HG03039 (cell line): ENCODE data around the gene PCDHGA5.
"Not testable (repeated sequence)": the region's sequence is repeated elsewhere in the genome, so short reads cannot be mapped to it uniquely, and the experiment has no call there.

Experiments used
- ATAC-seq: cut with Tn5 transposase; IDR thresholded peaks from one replicate; pipeline ENCODE4 v1.9.1; 2021; ENCODE audit warnings: mild to moderate bottlenecking, moderate library complexity; ENCODE audit not compliant: unreplicated experiment

PCDHGA5 gene

DNA sequence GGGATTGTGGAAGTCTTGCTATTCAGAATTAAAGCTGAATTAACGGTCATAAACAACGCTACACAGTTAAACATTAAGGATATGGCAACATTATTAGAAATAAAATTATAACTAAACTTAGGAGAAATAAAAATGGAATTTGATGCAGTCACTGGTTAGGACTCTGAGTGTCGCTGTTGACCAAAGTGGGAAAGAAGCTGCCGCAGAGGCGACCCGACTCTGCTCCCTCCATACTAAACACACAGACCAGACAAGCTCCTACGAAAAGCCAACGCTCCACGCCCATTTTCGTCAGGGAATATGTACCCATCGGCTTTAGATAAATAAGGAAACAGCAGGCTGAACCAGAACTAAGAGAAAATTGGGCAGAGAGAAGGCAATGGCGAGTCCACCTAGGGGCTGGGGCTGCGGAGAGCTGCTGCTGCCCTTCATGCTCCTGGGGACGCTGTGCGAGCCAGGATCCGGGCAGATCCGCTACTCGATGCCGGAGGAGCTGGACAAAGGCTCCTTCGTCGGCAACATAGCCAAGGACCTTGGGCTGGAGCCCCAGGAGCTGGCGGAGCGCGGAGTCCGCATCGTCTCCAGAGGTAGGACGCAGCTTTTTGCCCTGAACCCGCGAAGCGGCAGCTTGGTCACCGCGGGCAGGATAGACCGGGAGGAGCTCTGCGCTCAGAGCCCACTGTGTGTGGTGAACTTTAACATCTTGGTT, at the start of gene PCDHGA5:
Gene PCDHGA5 (plus strand): TSS at position 211 of the 709 bp plus-strand sequence. CDS start 169 bp downstream, at position 380.
- no peak for ATAC-seq

DNA sequence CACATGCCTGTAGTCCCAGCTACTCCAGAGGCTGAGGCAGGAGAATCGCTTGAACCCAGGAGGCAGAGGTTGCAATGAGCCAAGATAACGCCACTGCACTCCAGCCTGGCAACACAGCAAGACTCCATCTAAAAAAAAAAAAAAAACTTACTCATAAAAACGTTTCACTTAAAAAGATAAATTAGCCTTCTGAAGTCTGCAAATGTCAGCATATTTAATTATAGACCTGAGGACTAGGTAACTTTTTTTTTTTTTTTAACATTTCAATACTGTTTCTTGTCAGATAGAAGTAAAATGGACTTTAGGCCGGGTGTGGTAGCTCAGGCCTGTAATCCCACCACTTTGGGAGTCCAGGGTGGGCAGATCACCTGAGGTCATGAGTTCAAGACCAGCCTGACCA, 47.0 kb upstream of the PCDHGA5 start:
- not testable (repeated sequence) for ATAC-seq

DNA sequence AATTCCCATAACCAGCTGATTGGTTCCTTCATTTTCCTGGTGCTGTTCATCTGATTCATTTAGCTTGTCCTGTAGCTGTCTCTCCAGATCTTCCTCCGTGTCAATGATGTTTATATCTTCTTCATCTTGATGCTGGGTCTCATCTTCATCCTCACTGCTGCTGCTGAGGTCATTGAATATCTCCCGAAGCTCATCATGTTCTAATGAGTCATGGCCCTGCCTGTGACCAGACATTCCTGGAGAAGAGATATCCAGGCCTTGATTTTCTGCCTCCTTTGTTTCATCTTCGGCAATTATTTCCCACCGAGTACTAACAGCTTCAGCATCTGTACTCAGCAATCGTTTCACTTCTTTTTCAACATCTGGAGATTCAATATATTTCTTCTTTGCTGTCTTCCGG, 44.8 kb upstream of the PCDHGA5 start:
- ATAC-seq, result no peak

DNA sequence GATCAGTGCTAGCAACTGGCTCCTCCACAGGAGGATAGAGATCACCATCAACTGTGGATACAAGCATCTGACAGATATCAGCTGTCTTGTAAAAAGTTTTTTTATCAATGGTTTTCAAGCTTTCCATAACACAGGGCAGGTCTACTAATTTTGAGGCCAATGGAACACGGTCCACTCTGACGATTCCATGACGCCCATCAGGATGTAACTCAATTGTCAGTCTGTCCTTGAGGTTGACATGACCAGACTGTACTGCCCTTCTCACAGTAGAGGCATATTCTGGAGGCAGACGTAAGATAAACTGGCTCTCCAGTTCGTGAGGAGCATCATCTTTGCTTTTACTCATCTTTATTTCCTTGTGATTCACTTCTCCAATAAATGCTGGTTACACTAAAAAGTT, 44.3 kb upstream of the PCDHGA5 start:
- no peak for ATAC-seq

DNA sequence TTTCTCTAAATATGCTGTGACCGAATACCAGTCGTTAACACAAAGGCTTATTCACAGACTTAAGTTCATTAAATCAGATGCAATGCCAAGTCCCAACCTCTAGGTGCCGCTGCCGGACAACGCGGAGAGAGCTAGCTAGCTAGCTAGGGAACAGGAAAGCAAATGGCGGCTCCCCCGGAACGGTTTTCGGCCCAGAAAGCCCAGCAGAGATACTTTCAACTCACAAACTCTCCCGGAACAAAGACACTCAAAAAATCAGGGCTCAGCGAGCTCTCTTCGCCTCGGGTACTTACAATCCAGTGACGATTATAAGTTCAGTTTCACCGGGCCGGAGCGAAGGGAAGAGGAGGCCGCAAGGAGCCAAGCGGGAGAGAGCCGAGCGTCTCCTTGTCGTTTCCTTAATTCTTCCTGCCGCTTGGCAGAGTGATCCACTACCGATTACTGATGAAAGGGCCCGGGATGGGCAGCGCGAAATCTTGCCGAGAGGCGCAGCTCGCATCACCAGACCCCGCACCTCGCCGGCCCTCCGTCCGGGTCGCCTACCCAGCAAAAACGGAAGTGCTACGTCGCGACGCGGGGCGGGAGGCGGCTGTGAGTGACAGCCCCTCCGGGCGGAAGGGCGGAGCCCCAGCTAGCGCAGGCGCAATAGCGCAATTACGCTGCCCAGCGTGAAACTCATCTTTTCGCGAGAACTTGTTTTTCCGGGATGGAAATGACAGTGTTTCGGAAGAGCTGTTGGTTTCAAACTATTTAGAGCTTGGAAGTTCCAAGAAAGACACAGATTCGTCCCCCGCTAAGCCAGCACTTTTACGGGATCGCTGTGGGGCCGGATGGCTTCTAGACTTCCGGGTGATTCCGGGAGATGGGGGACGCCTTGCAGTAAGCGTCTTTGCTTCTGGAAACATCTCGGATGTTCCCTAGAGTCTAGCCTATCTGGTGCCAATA, 43.5 kb upstream of the PCDHGA5 start, which contains the start of gene TAF7:
Gene TAF7 (minus strand): TSS at position 560 of the 945 bp plus-strand sequence. CDS start 740 bp downstream, outside the sequence.
- peak; percentile 91 for ATAC-seq

DNA sequence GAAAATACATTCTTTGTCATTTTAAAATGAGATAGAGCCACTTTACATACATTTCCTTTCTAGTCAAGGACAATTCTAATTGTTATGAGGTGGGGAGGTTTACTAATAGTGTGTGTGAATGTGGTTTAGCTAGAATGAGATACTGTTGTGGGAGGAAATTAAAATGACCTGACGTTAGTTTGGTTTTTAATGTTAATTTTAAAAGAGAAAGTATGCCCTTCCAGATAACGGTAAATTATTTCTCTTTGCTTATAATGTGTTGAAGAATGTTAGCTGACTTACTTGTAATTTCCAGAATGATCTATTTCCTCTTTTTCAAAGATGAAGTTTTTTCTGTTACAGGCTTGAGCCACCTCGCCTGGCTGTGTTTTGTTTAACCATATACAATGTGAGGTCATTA, 41.7 kb upstream of the PCDHGA5 start:
- ATAC-seq, result no peak

DNA sequence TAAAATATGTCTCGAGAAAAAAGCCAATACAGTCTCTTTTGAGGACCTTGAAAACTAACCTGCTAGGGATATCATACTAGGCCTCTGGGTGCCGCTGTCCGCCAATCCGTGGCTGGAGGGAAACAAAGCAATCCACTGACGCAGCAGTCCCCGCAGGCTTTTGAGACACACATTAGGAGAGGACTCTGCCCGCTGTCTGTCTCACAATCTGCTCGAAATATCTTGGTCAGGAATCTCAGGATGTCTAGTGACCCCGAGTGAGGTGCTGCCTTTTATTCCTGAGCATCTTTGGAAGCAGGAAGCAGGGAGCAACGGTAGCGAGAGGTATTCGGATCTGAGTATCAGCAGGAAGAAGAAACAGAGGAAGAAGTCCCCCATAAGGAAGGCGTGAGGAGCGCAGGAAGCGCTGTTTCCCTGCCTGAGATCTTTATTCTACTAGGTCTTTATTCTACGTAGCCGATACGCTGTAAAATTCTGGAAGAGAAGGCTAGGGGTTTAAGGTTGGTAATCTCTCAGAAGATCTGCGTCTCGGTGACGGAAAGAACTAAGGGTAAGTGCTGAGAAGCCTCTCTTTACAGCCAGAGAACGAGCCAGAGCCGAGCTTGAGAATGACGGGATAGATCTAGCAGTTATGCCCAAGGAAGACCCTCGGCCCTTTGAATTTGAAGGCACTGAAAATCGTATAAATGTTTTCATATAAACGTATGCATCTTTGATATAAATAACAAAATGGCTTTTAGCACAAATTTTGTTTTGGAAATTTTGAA, 37.7 kb upstream of the PCDHGA5 start:
- peak; percentile 88 for ATAC-seq

DNA sequence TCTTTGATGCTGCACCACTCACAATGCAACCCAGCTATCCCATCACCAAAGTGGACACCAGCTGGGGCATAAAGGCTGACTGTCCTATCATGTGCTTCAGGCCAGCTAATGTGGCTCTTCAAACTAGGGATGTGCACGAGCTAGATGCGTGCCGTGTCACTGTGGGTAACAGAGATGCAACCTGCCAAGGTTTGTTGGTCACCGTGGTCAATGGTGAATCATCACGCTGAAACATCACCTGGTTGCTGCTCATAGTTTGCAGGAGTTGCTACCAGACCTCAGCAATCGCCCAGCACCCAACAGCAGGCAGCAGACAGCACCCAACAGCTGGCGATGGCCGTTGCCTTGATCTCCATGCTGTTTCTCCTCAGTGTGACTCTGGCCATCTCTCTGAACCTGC, 35.7 kb upstream of the PCDHGA5 start:
- no peak for ATAC-seq

DNA sequence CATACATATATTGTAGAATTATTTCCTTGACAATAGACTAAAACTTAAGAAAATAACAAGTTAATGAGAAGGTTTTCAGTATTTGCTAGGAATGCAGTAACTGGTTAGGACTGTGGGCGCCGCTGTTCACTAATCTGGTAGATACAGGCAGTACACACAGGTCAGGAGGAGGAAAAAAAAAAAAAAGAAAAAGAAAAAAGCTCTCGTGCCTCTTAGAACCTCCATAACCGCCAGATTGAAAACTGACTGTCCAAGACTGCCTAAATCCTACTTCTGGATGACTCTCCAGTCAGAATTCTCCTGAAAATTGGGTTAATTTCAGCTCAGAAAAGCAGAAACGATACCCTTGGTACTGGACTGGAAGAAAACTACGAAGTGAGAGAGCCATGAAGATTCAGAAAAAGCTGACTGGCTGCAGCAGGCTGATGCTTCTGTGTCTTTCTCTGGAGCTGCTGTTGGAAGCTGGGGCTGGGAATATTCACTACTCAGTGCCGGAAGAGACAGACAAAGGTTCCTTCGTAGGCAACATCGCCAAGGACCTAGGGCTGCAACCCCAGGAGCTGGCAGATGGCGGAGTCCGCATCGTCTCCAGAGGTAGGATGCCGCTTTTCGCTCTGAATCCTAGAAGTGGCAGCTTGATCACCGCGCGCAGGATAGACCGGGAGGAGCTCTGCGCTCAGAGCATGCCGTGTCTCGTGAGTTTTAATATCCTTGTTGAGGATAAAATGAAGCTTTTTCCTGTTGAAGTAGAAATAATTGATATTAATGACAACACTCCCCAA, 33.5 kb upstream of the PCDHGA5 start, which contains the start of gene PCDHGA1:
Gene PCDHGA1 (plus strand): TSS at position 216 of the 782 bp plus-strand sequence.
- no peak for ATAC-seq

DNA sequence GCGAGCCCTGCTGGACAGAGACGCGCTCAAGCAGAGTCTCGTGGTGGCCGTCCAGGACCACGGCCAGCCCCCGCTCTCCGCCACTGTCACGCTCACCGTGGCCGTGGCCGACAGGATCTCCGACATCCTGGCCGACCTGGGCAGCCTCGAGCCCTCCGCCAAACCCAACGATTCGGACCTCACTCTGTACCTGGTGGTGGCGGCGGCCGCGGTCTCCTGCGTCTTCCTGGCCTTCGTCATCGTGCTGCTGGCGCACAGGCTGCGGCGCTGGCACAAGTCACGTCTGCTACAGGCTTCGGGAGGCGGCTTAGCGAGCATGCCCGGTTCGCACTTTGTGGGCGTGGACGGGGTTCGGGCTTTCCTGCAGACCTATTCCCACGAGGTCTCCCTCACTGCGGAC, 31.4 kb upstream of the PCDHGA5 start:
- not testable (repeated sequence) for ATAC-seq

DNA sequence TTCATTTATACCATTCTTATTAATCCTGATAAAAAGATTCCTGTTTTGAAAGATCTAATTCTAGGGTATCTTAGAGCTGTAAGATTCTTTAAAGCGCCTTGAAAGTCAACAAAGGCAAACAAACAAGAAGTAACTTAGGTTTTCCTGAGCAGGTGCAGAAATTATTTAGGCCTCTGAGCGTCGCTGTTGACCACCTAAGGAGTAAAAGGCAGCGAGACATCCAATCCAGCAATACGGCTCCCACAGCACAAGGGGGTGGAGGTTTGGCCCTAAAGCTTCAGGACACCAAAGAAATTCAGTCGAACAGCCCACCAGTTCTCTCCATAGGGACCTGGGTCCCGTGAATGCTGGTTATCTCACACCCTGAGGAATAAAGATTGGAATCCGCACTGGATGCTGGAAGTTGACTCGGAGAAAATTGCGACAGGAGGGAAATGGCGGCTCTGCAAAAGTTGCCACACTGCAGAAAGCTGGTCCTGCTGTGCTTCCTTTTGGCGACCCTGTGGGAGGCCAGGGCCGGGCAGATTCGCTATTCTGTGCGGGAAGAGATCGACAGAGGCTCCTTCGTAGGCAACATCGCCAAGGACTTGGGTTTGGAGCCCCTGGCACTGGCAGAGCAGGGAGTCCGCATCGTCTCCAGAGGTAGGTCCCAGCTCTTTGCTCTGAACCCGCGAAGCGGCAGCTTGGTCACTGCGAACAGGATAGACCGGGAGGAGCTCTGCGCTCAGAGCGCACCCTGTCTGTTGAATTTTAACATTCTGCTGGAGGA, 25.2 kb upstream of the PCDHGA5 start, which contains the start of gene PCDHGA2:
Gene PCDHGA2 (plus strand): TSS at position 223 of the 769 bp plus-strand sequence.
- ATAC-seq, result no peak

DNA sequence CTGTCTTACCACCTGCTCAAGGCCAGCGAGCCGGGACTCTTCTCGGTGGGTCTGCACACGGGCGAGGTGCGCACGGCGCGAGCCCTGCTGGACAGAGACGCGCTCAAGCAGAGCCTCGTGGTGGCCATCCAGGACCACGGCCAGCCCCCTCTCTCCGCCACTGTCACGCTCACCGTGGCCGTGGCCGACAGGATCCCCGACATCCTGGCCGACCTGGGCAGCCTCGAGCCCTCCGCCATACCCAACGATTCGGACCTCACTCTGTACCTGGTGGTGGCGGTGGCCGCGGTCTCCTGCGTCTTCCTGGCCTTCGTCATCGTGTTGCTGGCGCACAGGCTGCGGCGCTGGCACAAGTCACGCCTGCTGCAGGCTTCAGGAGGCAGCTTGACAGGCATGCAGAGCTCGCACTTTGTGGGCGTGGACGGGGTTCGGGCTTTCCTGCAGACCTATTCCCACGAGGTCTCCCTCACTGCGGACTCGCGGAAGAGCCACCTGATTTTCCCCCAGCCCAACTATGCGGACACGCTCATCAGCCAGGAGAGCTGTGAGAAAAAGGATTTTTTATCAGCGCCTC, 23.1 kb upstream of the PCDHGA5 start:
- ATAC-seq, result not testable (repeated sequence)

DNA sequence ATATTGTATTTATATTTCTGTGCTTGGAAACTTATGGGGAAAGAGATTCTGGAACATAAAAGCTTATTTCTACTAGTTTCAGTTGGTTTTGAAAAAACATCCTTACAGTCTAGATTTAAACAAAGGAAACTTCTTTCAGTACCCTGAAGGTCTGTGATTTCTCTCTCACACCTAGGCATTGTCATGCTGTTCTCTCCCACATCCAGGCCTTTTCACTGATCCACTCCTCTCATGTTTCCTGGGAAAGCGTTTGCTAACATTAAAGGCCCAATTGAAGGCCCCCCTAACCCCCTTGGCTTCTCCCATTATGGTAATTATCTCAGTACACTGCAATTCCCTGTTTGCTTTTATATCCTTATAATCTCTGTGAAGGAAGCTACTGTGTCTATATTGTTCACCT, 21.2 kb upstream of the PCDHGA5 start:
- ATAC-seq, result no peak

DNA sequence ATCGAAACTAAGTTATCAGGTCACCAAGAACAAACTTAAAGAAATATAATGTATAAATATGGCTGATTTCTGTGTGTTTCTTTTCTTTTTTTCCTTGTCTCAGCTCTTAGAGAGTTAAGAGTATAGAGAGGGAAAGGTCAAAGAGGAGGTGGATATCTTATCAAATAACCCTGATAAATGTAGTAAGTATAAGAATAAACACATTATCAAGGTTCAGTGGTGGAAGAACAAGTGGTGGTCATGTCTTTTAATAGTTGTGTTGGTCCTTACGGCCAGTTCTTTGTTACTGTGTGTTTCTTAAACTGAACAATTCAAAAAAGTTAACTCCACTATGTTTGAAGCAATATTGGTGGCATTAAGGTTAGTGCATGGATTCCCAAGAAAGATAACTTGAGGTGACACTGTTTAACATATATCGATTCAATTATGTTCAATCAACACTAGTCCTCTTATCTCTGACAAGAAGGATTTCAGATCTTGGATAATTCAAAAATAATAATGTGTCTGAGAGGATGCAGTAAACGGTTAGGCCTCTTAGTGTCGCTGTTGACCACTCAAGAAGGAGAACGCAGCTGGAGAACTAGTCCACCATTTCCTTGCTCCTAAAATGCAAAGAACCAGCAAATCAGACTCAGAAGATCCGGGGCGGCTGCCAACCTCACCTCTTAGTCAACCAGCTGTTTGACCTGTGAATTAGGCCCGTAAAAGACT, 20.6 kb upstream of the PCDHGA5 start, which contains the start of gene PCDHGA3:
Gene PCDHGA3 (plus strand): TSS at position 588 of the 711 bp plus-strand sequence. CDS start 205 bp downstream, outside the sequence.
- no peak for ATAC-seq

DNA sequence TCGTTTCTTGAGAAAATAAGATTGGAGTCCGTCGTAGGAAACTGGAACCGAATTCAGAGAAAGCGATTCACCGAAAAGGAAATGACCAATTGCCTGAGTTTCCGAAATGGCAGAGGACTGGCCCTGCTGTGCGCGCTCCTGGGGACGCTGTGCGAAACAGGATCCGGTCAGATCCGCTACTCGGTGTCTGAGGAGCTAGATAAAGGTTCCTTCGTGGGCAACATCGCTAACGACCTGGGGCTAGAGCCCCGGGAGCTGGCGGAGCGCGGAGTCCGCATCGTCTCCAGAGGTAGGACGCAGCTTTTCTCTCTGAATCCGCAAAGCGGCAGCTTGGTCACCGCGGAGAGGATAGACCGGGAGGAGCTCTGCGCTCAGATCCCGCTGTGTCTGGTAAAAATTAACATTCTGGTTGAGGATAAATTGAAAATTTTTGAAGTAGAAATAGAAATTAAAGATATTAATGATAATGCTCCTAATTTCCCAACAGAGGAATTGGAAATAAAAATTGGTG, 20.0 kb upstream of the PCDHGA5 start:
- no peak for ATAC-seq

DNA sequence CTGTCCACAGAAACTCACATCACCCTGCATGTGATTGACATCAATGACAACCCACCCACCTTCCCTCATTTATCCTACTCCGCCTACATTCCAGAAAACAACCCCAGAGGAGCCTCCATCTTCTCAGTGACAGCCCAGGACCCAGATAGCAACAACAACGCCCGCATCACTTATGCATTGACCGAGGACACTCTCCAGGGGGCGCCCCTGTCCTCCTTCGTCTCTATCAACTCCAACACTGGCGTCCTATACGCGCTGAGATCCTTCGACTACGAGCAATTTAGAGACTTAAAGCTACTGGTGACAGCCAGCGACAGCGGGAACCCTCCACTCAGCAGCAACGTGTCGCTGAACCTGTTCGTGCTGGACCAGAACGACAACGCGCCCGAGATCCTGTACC, 18.6 kb upstream of the PCDHGA5 start:
- ATAC-seq, result no peak

DNA sequence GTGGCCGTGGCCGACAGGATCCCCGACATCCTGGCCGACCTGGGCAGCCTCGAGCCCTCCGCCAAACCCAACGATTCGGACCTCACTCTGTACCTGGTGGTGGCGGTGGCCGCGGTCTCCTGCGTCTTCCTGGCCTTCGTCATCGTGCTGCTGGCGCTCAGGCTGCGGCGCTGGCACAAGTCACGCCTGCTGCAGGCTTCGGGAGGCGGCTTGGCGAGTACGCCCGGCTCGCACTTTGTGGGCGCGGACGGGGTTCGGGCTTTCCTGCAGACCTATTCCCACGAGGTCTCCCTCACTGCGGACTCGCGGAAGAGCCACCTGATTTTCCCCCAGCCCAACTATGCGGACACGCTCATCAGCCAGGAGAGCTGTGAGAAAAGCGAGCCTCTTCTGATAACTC, 17.9 kb upstream of the PCDHGA5 start:
- ATAC-seq, result not testable (repeated sequence)
